ENCODE results near the gene FGD5. TPM values are rescaled to one million over a fixed set of nuclear protein-coding genes. Genes with fewer than 3 reads are reported as not detected.

The FGD5 gene
- total and polyA plus RNA-seq, 9 of the 15 experiments (the other 6 are each of a cell fraction or from before 2014, with no cell fraction given) = 0.18 TPM; not detected in 8

DNA sequence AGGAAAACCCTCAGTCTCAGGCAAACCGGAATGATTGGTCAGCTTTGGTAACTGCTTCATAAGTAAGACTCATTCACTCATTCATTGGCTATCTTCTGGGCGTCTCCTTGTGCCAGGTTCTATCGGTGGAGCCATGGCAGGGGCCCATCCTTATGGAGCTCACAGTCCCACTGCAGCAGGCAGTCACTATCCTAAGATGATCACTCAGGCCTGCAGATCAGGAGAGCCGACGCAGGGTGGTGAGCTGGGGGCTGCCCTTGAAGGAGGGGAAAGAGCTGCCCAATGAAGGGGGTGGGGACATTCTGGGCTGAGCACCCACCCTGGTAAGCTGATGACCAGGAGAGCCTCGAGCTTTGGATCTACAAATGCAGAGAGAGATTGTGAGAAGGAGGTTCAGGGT is 20.5 kb upstream of the FGD5 start:
- H2AFZ ChIP-seq (ENCODE audit: low read depth, low read length) = no peak overlapping the region
- H3K4me2 ChIP-seq (ENCODE audit: insufficient read depth, low read length) = no peak overlapping the region
- H3K79me2 ChIP-seq (ENCODE audit: control insufficient read depth, insufficient read depth, low read length) = no peaks in the 10 kb centered on the region
- ChIA-PET POLR2A (interaction anchor here (1.5 kb wide), 1 partner anchor 10 kb away, joined by 4 read pairs; no protein-coding TSS in a partner anchor), CTCF (ENCODE audit: low intra/inter-chr PET ratio) (no interaction called here)
- H3K36me3 ChIP-seq (ENCODE audit: control insufficient read depth, insufficient read depth, low read length) = no peaks in the 10 kb centered on the region
- intact Hi-C loops (cut with micrococcal nuclease) (no loop called here), in situ Hi-C loops (cut with MboI) (loop anchor here (5.0 kb wide), 1 partner anchor 124 kb away; no protein-coding TSS in a partner anchor)
- WGBS (ENCODE audit: insufficient coverage, low coverage, missing lambda C conversion rate) = 2% methylated on average over 6 of the region's 6 CpGs
- ATAC-seq (no peak), DNase-seq (ENCODE audit: extremely low read depth in 1 of 4, low spot score in 3 of 4) (no peak), FAIRE-seq (no peak)
- no peaks in the 10 kb centered on the region for H3K9me3 ChIP-seq (replicated peaks; ENCODE audit: control insufficient read depth, insufficient read depth, low read depth, low read length)
- no peaks in the 10 kb centered on the region for H4K20me1 ChIP-seq (replicated peaks; ENCODE audit: control insufficient read depth, insufficient read depth, low read length)
- no peaks in the 10 kb centered on the region for H3K9me1 ChIP-seq (ENCODE audit: control insufficient read depth, insufficient read depth, low read length)
- no peak overlapping the region for H3K4me3 ChIP-seq
- peaks cover 34 to 82% of the 10 kb centered on the region in 2 experiments for H3K27me3 ChIP-seq (ENCODE audit: control insufficient read depth in 2 of 2, insufficient read depth in 2 of 2, low read length in 2 of 2)
- BruUV-seq (replicated peaks) = no TSS peak
- no peak overlapping the region for H3K27ac ChIP-seq (ENCODE audit: extremely low read depth, low read depth, low read length)
- H3K9ac ChIP-seq (ENCODE audit: insufficient read depth in 1 of 2, low read depth in 2 of 2, low read length in 2 of 2) = no peak overlapping the region
- H3K4me1 ChIP-seq (replicated peaks in 1 of 2; ENCODE audit: control insufficient read depth in 2 of 2, insufficient read depth in 2 of 2, low read length in 2 of 2) = no peaks in the 10 kb centered on the region
- TF ChIP-seq SNRNP70 (optimal IDR thresholded peaks at IDR 0.05; ENCODE audit: low read depth, low read length) (no peak), ZKSCAN3 (CRISPR knock-in tag; IDR thresholded peaks at IDR 0.05) (no peak), RBM34 (IDR thresholded peaks at IDR 0.05; ENCODE audit: borderline replicate concordance, insufficient read depth, low read length) (no peak), EZH2 (IDR thresholded peaks at IDR 0.05; ENCODE audit: borderline replicate concordance, low read depth, low read length) (no peak), POU5F1 (IDR thresholded peaks at IDR 0.05; ENCODE audit: borderline replicate concordance, low read depth, low read length, partially characterized antibody) (no peak), SETDB1 (IDR thresholded peaks at IDR 0.05; ENCODE audit: low read length) (no peak)
- TF ChIP-seq, protein P1, sequence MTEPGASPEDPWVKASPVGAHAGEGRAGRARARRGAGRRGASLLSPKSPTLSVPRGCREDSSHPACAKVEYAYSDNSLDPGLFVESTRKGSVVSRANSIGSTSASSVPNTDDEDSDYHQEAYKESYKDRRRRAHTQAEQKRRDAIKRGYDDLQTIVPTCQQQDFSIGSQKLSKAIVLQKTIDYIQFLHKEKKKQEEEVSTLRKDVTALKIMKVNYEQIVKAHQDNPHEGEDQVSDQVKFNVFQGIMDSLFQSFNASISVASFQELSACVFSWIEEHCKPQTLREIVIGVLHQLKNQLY (CRISPR knock-in tag; conservative IDR thresholded peaks at IDR 0.05) = no peak
- TF ChIP-seq, protein P2, sequence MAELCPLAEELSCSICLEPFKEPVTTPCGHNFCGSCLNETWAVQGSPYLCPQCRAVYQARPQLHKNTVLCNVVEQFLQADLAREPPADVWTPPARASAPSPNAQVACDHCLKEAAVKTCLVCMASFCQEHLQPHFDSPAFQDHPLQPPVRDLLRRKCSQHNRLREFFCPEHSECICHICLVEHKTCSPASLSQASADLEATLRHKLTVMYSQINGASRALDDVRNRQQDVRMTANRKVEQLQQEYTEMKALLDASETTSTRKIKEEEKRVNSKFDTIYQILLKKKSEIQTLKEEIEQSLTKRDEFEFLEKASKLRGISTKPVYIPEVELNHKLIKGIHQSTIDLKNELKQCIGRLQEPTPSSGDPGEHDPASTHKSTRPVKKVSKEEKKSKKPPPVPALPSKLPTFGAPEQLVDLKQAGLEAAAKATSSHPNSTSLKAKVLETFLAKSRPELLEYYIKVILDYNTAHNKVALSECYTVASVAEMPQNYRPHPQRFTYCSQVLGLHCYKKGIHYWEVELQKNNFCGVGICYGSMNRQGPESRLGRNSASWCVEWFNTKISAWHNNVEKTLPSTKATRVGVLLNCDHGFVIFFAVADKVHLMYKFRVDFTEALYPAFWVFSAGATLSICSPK (IDR thresholded peaks at IDR 0.05; ENCODE audit: borderline replicate concordance) = no peak
- TF ChIP-seq, protein P3, sequence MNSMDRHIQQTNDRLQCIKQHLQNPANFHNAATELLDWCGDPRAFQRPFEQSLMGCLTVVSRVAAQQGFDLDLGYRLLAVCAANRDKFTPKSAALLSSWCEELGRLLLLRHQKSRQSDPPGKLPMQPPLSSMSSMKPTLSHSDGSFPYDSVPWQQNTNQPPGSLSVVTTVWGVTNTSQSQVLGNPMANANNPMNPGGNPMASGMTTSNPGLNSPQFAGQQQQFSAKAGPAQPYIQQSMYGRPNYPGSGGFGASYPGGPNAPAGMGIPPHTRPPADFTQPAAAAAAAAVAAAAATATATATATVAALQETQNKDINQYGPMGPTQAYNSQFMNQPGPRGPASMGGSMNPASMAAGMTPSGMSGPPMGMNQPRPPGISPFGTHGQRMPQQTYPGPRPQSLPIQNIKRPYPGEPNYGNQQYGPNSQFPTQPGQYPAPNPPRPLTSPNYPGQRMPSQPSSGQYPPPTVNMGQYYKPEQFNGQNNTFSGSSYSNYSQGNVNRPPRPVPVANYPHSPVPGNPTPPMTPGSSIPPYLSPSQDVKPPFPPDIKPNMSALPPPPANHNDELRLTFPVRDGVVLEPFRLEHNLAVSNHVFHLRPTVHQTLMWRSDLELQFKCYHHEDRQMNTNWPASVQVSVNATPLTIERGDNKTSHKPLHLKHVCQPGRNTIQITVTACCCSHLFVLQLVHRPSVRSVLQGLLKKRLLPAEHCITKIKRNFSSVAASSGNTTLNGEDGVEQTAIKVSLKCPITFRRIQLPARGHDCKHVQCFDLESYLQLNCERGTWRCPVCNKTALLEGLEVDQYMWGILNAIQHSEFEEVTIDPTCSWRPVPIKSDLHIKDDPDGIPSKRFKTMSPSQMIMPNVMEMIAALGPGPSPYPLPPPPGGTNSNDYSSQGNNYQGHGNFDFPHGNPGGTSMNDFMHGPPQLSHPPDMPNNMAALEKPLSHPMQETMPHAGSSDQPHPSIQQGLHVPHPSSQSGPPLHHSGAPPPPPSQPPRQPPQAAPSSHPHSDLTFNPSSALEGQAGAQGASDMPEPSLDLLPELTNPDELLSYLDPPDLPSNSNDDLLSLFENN (IDR thresholded peaks at IDR 0.05; ENCODE audit: low read depth in 2 of 2, low read length in 2 of 2) = no peak
- TF ChIP-seq, protein P4, sequence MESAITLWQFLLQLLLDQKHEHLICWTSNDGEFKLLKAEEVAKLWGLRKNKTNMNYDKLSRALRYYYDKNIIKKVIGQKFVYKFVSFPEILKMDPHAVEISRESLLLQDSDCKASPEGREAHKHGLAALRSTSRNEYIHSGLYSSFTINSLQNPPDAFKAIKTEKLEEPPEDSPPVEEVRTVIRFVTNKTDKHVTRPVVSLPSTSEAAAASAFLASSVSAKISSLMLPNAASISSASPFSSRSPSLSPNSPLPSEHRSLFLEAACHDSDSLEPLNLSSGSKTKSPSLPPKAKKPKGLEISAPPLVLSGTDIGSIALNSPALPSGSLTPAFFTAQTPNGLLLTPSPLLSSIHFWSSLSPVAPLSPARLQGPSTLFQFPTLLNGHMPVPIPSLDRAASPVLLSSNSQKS (CRISPR knock-in tag; IDR thresholded peaks at IDR 0.05) = no peak

All from K562 (cell line).